Naive thymus-derived CD4-positive, alpha-beta T cell (primary cell): ENCODE measurements around the gene ALPK1. TPM values are rescaled to one million over a fixed set of nuclear protein-coding genes. Genes with fewer than 3 reads are reported as not detected.
A peak's percentile ranks its signal among the peaks of the same experiment; 100 is the strongest.

Experiments
- ATAC-seq: fragments of 150-1000 bp; cut with Tn5 transposase; 2 replicates; pipeline ENCODE4 v1.10.0; 2021; ENCODE audit warnings: mild to moderate bottlenecking, moderate library complexity
- CTCF ChIA-PET: fragments of 350-600 bp; sonication (Branson Sonifier 250); formaldehyde crosslinking; loops from one replicate; lab custom pipeline; 2021; ENCODE audit warnings: antibody characterized with exemption; lab: Charles Lee
- POLR2A ChIA-PET: fragments of 350-600 bp; sonication (Branson Sonifier 250); formaldehyde crosslinking; loops from one replicate; lab custom pipeline; 2021; ENCODE audit warnings: antibody characterized with exemption, inconsistent platforms; lab: Charles Lee
- DNase-seq, 9 donors: peaks; one replicate each; pipeline versions ENCODE4 v3.0.0 to v3.0.0-alpha.2; 2020 to 2022; ENCODE audit warnings: mixed read lengths in 1 of 9
- H3K27ac ChIP-seq: one replicate; pipeline ENCODE4 v1.7.0; 2013; ENCODE audit warnings: mild to moderate bottlenecking, low read depth, low read length, moderate library complexity
- H3K27me3 ChIP-seq, 2 donors: one replicate each; pipeline ENCODE4 v1.7.0; 2013; ENCODE audit warnings: low read length in 2 of 2, mild to moderate bottlenecking in 2 of 2, moderate library complexity in 2 of 2; ENCODE audit not compliant: control insufficient read depth in 2 of 2, insufficient read depth in 2 of 2
- H3K36me3 ChIP-seq, 3 experiments: 1 replicate in 2 of 3; 2 replicates in 1 of 3; pipeline ENCODE4 v1.7.0; 2013; ENCODE audit warnings: low read length in 3 of 3, mild to moderate bottlenecking in 3 of 3, moderate library complexity in 1 of 3; ENCODE audit not compliant: insufficient read depth in 3 of 3, control insufficient read depth in 2 of 3
- H3K4me1 ChIP-seq, 2 donors: one replicate each; pipeline ENCODE4 v1.7.0; 2013; ENCODE audit warnings: low read length in 2 of 2, mild to moderate bottlenecking in 2 of 2, moderate library complexity in 1 of 2; ENCODE audit not compliant: control insufficient read depth in 2 of 2, insufficient read depth in 2 of 2
- H3K4me3 ChIP-seq: 2 replicates; pipeline ENCODE4 v1.7.0; 2013; ENCODE audit warnings: mild to moderate bottlenecking, low read length
- H3K9me3 ChIP-seq, 3 experiments: 1 replicate in 2 of 3; 2 replicates in 1 of 3; pipeline ENCODE4 v1.7.0; 2013; ENCODE audit warnings: low read length in 3 of 3; ENCODE audit not compliant: control insufficient read depth in 2 of 3
- H3K27ac Mint-ChIP-seq, 9 donors: one replicate each; pipeline ENCODE4 v1.8.0; 2020 to 2022; ENCODE audit warnings: mixed read lengths in 9 of 9, mild to moderate bottlenecking in 8 of 9, moderate library complexity in 5 of 9, inconsistent platforms in 2 of 9
- H3K27me3 Mint-ChIP-seq, 5 donors: one replicate each; pipeline ENCODE4 v1.8.0; 2021 to 2022; ENCODE audit warnings: mixed read lengths in 5 of 5, mild to moderate bottlenecking in 1 of 5
- H3K36me3 Mint-ChIP-seq, 5 donors: one replicate each; pipeline ENCODE4 v1.8.0; 2020 to 2022; ENCODE audit warnings: mixed read lengths in 5 of 5, mild to moderate bottlenecking in 3 of 5, inconsistent platforms in 1 of 5
- H3K4me1 Mint-ChIP-seq, 7 donors: one replicate each; pipeline ENCODE4 v1.8.0; 2020 to 2022; ENCODE audit warnings: mixed read lengths in 7 of 7, mild to moderate bottlenecking in 3 of 7, inconsistent platforms in 1 of 7
- H3K4me3 Mint-ChIP-seq, 10 donors: one replicate each; pipeline ENCODE4 v1.8.0; 2020 to 2022; ENCODE audit warnings: mild to moderate bottlenecking in 10 of 10, mixed read lengths in 10 of 10, moderate library complexity in 6 of 10, inconsistent platforms in 2 of 10
- H3K9me3 Mint-ChIP-seq, 11 donors: one replicate each; pipeline ENCODE4 v1.8.0; 2020 to 2022; ENCODE audit warnings: mixed read lengths in 11 of 11, mild to moderate bottlenecking in 4 of 11, inconsistent platforms in 1 of 11, moderate library complexity in 1 of 11
- intact Hi-C, 2 donors: fragments of 100-400 bp; cut with micrococcal nuclease; formaldehyde crosslinking; loops; one replicate each; pipeline ENCODE4 v1.15.1; 2023
- polyA plus RNA-seq, 2 donors: library from polyadenylated mRNA; unstranded; fragments of 300-500 nt; fragmentation: Illumina TruSeq; gene quantifications; one replicate each; pipeline ENCODE4 v1.2.3, GENCODE V29; 2021
- total RNA-seq, 6 experiments: library from RNA in 5 of 6; stranded (reverse) in 5 of 6; gene quantifications; 1 replicate in 5 of 6; 2 replicates in 1 of 6; pipeline ENCODE4 v1.2.3 and lab custom pipeline; 2021 to 2026

The ALPK1 gene
- total and polyA plus RNA-seq, 7 experiments from 2014 or later, result 5.0 to 35.0 (median 18.8) TPM

GRCh38 chr4:112402098-112402497, 104.9 kb downstream of the ALPK1 start:
- Mint-ChIP-seq H3K36me3 (peaks cover 4 to 78% (median 49%) of the 10 kb centered on the region in 5 donors), H3K9me3 (peaks cover 0 to 2% (median 0%) of the 10 kb centered on the region in 11 donors), H3K4me1 (no peaks in the 10 kb centered on the region), H3K27ac (no peak overlapping the region), H3K27me3 (no peaks in the 10 kb centered on the region), H3K4me3 (no peak overlapping the region)
- Histone ChIP-seq H3K4me3 (no peak overlapping the region), H3K36me3 (no peaks in the 10 kb centered on the region), H3K4me1 (no peaks in the 10 kb centered on the region), H3K9me3 (no peaks in the 10 kb centered on the region), H3K27ac (no peak overlapping the region), H3K27me3 (no peaks in the 10 kb centered on the region)
- ChIA-PET POLR2A (interaction anchor here (0.8 kb wide), 1 partner anchor 25 kb away, joined by 3 read pairs; no protein-coding TSS in a partner anchor), CTCF (no interaction called here)
- no peak for DNase-seq
- no peak for ATAC-seq
- intact Hi-C loops, result no loop called here

- H3K9me3 Mint-ChIP-seq, result peaks cover 0 to 2% (median 0%) of the 10 kb centered on the region in 11 donors
These were observed 106.2 kb downstream of the ALPK1 start for GRCh38 chr4:112403101-112403945.

GRCh38 chr4:112410364-112410763, 113.2 kb downstream of the ALPK1 start:
- peaks cover 0 to 5% (median 0%) of the 10 kb centered on the region in 7 donors for H3K4me1 Mint-ChIP-seq
- peaks cover 0 to 2% (median 0%) of the 10 kb centered on the region in 11 donors for H3K9me3 Mint-ChIP-seq
- no peaks in the 10 kb centered on the region for H3K4me1 ChIP-seq
- POLR2A ChIA-PET, result no interaction called here
- DNase-seq, result no peak
- no peak overlapping the region for H3K27ac Mint-ChIP-seq
- H3K27ac ChIP-seq, result no peak overlapping the region
- no peaks in the 10 kb centered on the region for H3K27me3 ChIP-seq
- peaks cover 8 to 55% (median 43%) of the 10 kb centered on the region in 5 donors for H3K36me3 Mint-ChIP-seq
- no peak for ATAC-seq
- CTCF ChIA-PET, result no interaction called here
- no peaks in the 10 kb centered on the region for H3K9me3 ChIP-seq
- H3K27me3 Mint-ChIP-seq, result no peaks in the 10 kb centered on the region
- H3K4me3 ChIP-seq, result no peak overlapping the region
- H3K4me3 Mint-ChIP-seq, result no peak overlapping the region
- H3K36me3 ChIP-seq, result peaks cover 0 to 6% (median 0%) of the 10 kb centered on the region in 3 experiments
- intact Hi-C loops, result no loop called here

More at GRCh38 chr4:112403101-112403945, 106.2 kb downstream of the ALPK1 start:
- Histone ChIP-seq H3K27me3 (no peaks in the 10 kb centered on the region), H3K36me3 (no peaks in the 10 kb centered on the region), H3K4me3 (no peak overlapping the region), H3K4me1 (no peaks in the 10 kb centered on the region), H3K27ac (no peak overlapping the region), H3K9me3 (no peaks in the 10 kb centered on the region)
- Mint-ChIP-seq H3K4me3 (no peak overlapping the region), H3K27me3 (no peaks in the 10 kb centered on the region), H3K36me3 (peaks cover 4 to 73% (median 41%) of the 10 kb centered on the region in 5 donors), H3K27ac (no peak overlapping the region), H3K4me1 (no peaks in the 10 kb centered on the region)
- POLR2A ChIA-PET, result interaction anchor here (0.8 kb wide), 1 partner anchor 23 kb away, joined by 3 read pairs; no protein-coding TSS in a partner anchor
- intact Hi-C loops, result no loop called here
- no peak for ATAC-seq
- CTCF ChIA-PET, result no interaction called here
- no peak for DNase-seq

GRCh38 chr4:112410804-112411203, 113.6 kb downstream of the ALPK1 start:
- Mint-ChIP-seq H3K9me3 (peaks cover 0 to 3% (median 0%) of the 10 kb centered on the region in 11 donors), H3K4me3 (no peak overlapping the region), H3K27ac (peak overlapping the region in 1 of 9 donors; percentile 23), H3K4me1 (peaks cover 0 to 5% (median 0%) of the 10 kb centered on the region in 7 donors), H3K36me3 (peaks cover 8 to 59% (median 46%) of the 10 kb centered on the region in 5 donors), H3K27me3 (no peaks in the 10 kb centered on the region)
- no peak overlapping the region for H3K4me3 ChIP-seq
- no peaks in the 10 kb centered on the region for H3K4me1 ChIP-seq
- DNase-seq (no peak), ATAC-seq (no peak)
- no peaks in the 10 kb centered on the region for H3K27me3 ChIP-seq
- H3K36me3 ChIP-seq, result peaks cover 0 to 6% (median 0%) of the 10 kb centered on the region in 3 experiments
- no peak overlapping the region for H3K27ac ChIP-seq
- ChIA-PET POLR2A (no interaction called here), CTCF (no interaction called here)
- intact Hi-C loops, result no loop called here
- no peaks in the 10 kb centered on the region for H3K9me3 ChIP-seq

GRCh38 chr4:112411781-112412550, 114.8 kb downstream of the ALPK1 start:
- intact Hi-C loops, result no loop called here
- POLR2A ChIA-PET, result no interaction called here
- peaks cover 0 to 6% (median 0%) of the 10 kb centered on the region in 3 experiments for H3K36me3 ChIP-seq
- peaks cover 0 to 10% (median 0%) of the 10 kb centered on the region in 11 donors for H3K9me3 Mint-ChIP-seq
- peaks cover 0 to 5% (median 0%) of the 10 kb centered on the region in 7 donors for H3K4me1 Mint-ChIP-seq
- DNase-seq (no peak), ATAC-seq (no peak)
- H3K4me3 ChIP-seq, result no peak overlapping the region
- no peak overlapping the region for H3K4me3 Mint-ChIP-seq
- H3K27me3 Mint-ChIP-seq, result no peaks in the 10 kb centered on the region
- H3K36me3 Mint-ChIP-seq, result peaks cover 12 to 55% (median 45%) of the 10 kb centered on the region in 5 donors
- no peak overlapping the region for H3K27ac ChIP-seq
- no peaks in the 10 kb centered on the region for H3K27me3 ChIP-seq
- H3K27ac Mint-ChIP-seq, result no peak overlapping the region
- H3K9me3 ChIP-seq, result no peaks in the 10 kb centered on the region
- CTCF ChIA-PET, result no interaction called here
- H3K4me1 ChIP-seq, result no peaks in the 10 kb centered on the region

GRCh38 chr4:112416464-112416863, 119.3 kb downstream of the ALPK1 start:
- intact Hi-C loops, result no loop called here
- H3K36me3 ChIP-seq, result peaks cover 0 to 6% (median 0%) of the 10 kb centered on the region in 3 experiments
- Mint-ChIP-seq H3K9me3 (peaks cover 0 to 10% (median 0%) of the 10 kb centered on the region in 11 donors), H3K27me3 (no peaks in the 10 kb centered on the region), H3K36me3 (peaks cover 10 to 73% (median 42%) of the 10 kb centered on the region in 5 donors), H3K4me1 (peaks cover 0 to 3% (median 0%) of the 10 kb centered on the region in 7 donors), H3K27ac (no peak overlapping the region), H3K4me3 (no peak overlapping the region)
- H3K27me3 ChIP-seq, result no peaks in the 10 kb centered on the region
- ChIA-PET CTCF (no interaction called here), POLR2A (no interaction called here)
- no peak overlapping the region for H3K4me3 ChIP-seq
- H3K4me1 ChIP-seq, result no peaks in the 10 kb centered on the region
- no peak for ATAC-seq
- DNase-seq, result no peak
- H3K27ac ChIP-seq, result no peak overlapping the region
- no peaks in the 10 kb centered on the region for H3K9me3 ChIP-seq
